ENCODE results near the gene SLC7A6. TPM values are rescaled to one million over a fixed set of nuclear protein-coding genes. Genes with fewer than 3 reads are reported as not detected.
A peak's percentile ranks its signal among the peaks of the same experiment; 100 is the strongest.

The SLC7A6 gene
- polyA plus RNA-seq, 3 donors = 4.3 to 47.7 (median 5.5) TPM

GRCh38 chr16:68228652-68229051 lies 35.7 kb upstream of the SLC7A6 start:
- no peak for TF ChIP-seq CTCF (IDR thresholded peaks at IDR 0.05)
- Histone ChIP-seq H3K27me3 (ENCODE audit: control insufficient read depth in 2 of 2, insufficient read depth in 2 of 2, low read length in 2 of 2) (no peaks in the 10 kb centered on the region), H3K4me3 (replicated peaks in 1 of 3; ENCODE audit: low read depth in 2 of 3, low read length in 3 of 3) (no peak overlapping the region), H3K79me2 (ENCODE audit: insufficient read depth, low read length) (no peaks in the 10 kb centered on the region), H4K20me1 (ENCODE audit: insufficient read depth, low read length) (peaks cover 25% of the 10 kb centered on the region), H3K4me1 (ENCODE audit: control insufficient read depth in 1 of 2, insufficient read depth in 2 of 2, low read length in 2 of 2) (peaks cover 0 to 2% of the 10 kb centered on the region in 2 donors), H3K36me3 (replicated peaks in 1 of 2; ENCODE audit: control insufficient read depth in 1 of 2, insufficient read depth in 2 of 2, low read length in 2 of 2) (peaks cover 39 to 65% of the 10 kb centered on the region in 2 donors), H3K9me3 (replicated peaks in 1 of 2; ENCODE audit: control insufficient read depth in 1 of 2, insufficient read depth in 1 of 2, low read length in 2 of 2) (no peaks in the 10 kb centered on the region), H3K27ac (ENCODE audit: low read depth in 1 of 2, low read length in 2 of 2) (no peak overlapping the region), H3K4me2 (replicated peaks; ENCODE audit: extremely low read depth, low read length, poor library complexity, severe bottlenecking) (no peak overlapping the region), H2AFZ (ENCODE audit: insufficient read depth, low read depth, low read length, poor library complexity, severe bottlenecking) (no peak overlapping the region), H3K9ac (ENCODE audit: insufficient read depth, low read length, poor library complexity, severe bottlenecking) (no peak overlapping the region)
- intact Hi-C loops (cut with micrococcal nuclease) = loop anchor here in 1 of 2 donors (5.0 to 10.0 kb wide), 2 partner anchors 411 to 554 kb away; no protein-coding TSS in a partner anchor
- no peak for DNase-seq
- H3K4me1 Mint-ChIP-seq = peaks cover 4% of the 10 kb centered on the region
- H3K27ac Mint-ChIP-seq = peak overlapping the region in 1 of 7 donors; percentile 41
- peaks cover 0 to 2% (median 0%) of the 10 kb centered on the region in 3 donors for H3K27me3 Mint-ChIP-seq (ENCODE audit: low read depth in 3 of 3)
- no CpG with 5 or more reads among the region's 3 CpGs for WGBS (ENCODE audit: insufficient coverage)
- H3K36me3 Mint-ChIP-seq = peaks cover 31 to 57% of the 10 kb centered on the region in 2 donors
- H3K9me3 Mint-ChIP-seq = peaks cover 0 to 2% (median 0%) of the 10 kb centered on the region in 7 donors
- no peak overlapping the region for H3K4me3 Mint-ChIP-seq

DNA sequence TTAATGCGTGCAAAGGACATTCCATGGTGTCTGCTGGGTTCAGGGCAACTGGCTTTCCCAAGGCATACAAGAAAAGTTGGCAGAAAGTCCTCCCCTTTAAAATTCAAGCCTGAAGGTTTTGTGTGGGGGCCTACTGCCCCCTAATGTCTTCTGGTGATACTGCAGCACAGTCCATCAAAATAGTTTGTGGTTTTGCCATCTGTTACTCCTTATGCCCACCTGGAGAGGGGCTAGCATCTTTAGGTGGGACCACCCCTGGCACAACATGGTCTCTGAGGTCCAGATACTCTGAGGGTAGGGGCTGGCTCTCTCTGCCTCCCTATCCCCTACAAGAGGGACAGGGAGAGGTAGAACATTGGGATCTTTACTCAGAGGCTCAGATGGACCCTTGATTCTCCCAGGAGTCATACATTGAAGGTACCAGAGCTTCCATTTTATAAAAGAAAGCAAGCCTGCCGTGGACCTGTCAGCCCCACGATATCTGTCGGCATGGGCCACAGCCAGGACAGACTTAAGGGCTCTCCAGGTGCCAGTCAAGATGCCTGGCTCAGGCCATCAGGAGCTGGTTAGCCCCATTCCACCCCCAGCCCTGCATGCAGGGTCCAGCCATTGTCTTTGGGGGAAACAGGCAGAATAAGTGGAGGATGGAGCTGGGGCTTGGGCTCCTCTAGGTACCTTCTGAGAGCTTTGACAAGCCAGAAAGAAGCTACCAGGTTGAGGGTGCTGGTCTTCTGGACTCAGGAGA lies 34.7 kb upstream of the SLC7A6 start:
- Mint-ChIP-seq H3K9me3 (peaks cover 0 to 2% (median 0%) of the 10 kb centered on the region in 7 donors), H3K36me3 (peaks cover 31 to 53% of the 10 kb centered on the region in 2 donors), H3K4me1 (peaks cover 9% of the 10 kb centered on the region), H3K4me3 (no peak overlapping the region), H3K27me3 (ENCODE audit: low read depth in 3 of 3) (peaks cover 4 to 8% (median 4%) of the 10 kb centered on the region in 3 donors), H3K27ac (peak overlapping the region in 1 of 7 donors; percentile 66)
- H3K9ac ChIP-seq (ENCODE audit: insufficient read depth, low read length, poor library complexity, severe bottlenecking) = no peak overlapping the region
- peaks cover 30% of the 10 kb centered on the region for H4K20me1 ChIP-seq (ENCODE audit: insufficient read depth, low read length)
- peaks cover 0 to 8% of the 10 kb centered on the region in 2 donors for H3K27me3 ChIP-seq (ENCODE audit: control insufficient read depth in 2 of 2, insufficient read depth in 2 of 2, low read length in 2 of 2)
- H3K4me3 ChIP-seq (replicated peaks in 1 of 3; ENCODE audit: low read depth in 2 of 3, low read length in 3 of 3) = no peak overlapping the region
- no peaks in the 10 kb centered on the region for H3K9me3 ChIP-seq (replicated peaks in 1 of 2; ENCODE audit: control insufficient read depth in 1 of 2, insufficient read depth in 1 of 2, low read length in 2 of 2)
- TF ChIP-seq CTCF (IDR thresholded peaks at IDR 0.05) = peak; percentile 86
- H3K4me2 ChIP-seq (replicated peaks; ENCODE audit: extremely low read depth, low read length, poor library complexity, severe bottlenecking) = no peak overlapping the region
- no peak overlapping the region for H2AFZ ChIP-seq (ENCODE audit: insufficient read depth, low read depth, low read length, poor library complexity, severe bottlenecking)
- H3K79me2 ChIP-seq (ENCODE audit: insufficient read depth, low read length) = no peaks in the 10 kb centered on the region
- H3K36me3 ChIP-seq (replicated peaks in 1 of 2; ENCODE audit: control insufficient read depth in 1 of 2, insufficient read depth in 2 of 2, low read length in 2 of 2) = peaks cover 39 to 65% of the 10 kb centered on the region in 2 donors
- DNase-seq = peak in 2 of 3 donors; percentile 25 to 31
- H3K27ac ChIP-seq (ENCODE audit: low read depth in 1 of 2, low read length in 2 of 2) = no peak overlapping the region
- H3K4me1 ChIP-seq (ENCODE audit: control insufficient read depth in 1 of 2, insufficient read depth in 2 of 2, low read length in 2 of 2) = peaks cover 0 to 10% of the 10 kb centered on the region in 2 donors
- intact Hi-C loops (cut with micrococcal nuclease) = loop anchor here (5.0 to 10.0 kb wide), 3 partner anchors 345 to 555 kb away; partner anchors contain the start of gene NRN1L (in 1 of the 2)
- 84% methylated on average over 4 of the region's 4 CpGs for WGBS (ENCODE audit: insufficient coverage)
